GM19351 (cell line): Measurements from ENCODE around the gene CBFA2T3.

Source experiments
- ATAC-seq: cut with Tn5 transposase; IDR thresholded peaks from one replicate; pipeline ENCODE4 v1.9.1; 2021; ENCODE audit warnings: mild to moderate bottlenecking, moderate library complexity; ENCODE audit not compliant: unreplicated experiment

CBFA2T3 gene

DNA sequence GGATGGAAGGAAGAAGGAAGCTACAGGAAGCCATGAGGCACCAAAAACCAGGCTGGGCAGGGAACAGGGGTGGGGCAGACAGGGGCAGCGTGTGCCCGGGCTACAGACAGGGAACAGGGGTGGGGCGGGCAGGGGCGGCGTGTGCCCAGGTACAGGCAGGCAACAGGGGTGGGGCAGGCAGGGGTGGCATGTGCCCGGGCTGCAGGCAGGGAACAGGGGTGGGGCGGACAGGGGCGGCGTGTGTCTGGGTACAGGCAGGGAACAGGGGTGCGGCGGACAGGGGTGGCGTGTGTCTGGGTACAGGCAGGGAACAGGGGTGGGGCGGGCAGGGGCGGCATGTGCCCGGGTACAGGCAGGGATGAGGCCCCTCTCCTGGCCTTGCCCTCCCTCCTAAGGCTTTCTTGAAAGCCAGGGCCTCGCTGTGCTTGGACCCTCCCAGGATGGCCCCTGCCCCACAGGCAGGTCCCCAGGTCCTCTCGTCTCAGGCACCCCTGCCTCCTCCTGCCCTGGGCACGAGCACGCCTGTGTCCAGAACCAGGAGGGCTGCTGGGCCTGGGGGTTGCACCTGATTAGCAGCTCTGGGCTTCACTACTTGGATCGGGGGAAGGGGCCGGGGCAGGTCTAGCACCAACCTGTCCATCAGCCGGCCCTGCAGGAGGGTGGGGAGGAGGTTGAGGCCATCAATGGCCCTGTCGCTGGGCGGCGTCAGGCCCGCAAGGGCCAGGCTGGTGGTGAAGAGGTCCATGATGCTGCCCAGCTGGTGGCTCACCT is 150.8 kb downstream of the CBFA2T3 start:
- no peak for ATAC-seq

DNA sequence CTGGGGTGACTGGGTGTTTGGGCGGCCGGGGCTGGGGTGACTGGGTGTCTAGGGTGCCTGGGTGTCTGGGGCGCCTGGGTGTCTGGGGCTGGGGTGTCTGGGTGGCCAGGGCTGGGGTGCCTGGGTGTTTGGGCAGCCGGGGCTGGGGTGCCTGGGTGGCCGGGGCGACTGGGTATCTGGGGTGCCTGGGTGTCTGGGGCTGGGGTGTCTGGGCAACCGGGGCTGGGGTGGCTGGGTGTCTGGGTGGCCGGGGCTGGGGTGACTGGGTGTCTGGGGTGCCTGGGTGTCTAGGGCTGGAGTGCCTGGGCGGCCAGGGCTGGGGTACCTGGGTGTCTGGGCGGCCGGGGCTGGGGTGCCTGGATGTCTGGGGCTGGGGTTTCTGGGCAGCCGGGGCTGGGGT is 151.9 kb downstream of the CBFA2T3 start:
- no peak for ATAC-seq
